Upper lobe of right lung (tissue), 1 donor: ENCODE results near the gene TPST2. TPM values are rescaled to one million over a fixed set of nuclear protein-coding genes. Genes with fewer than 3 reads are reported as not detected.

ENCODE experiments used
- ATAC-seq: fragments of 200-7000 bp; cut with Tn5 transposase; one replicate; pipeline ENCODE4 v1.9.1; 2020; ENCODE audit warnings: mild to moderate bottlenecking, moderate library complexity
- DNase-seq: peaks from one replicate; pipeline ENCODE4 v3.0.0-alpha.2; 2020
- H3K27ac ChIP-seq: fragments of 200-600 bp; one replicate; pipeline ENCODE4 v1.8.0; 2022
- H3K27me3 ChIP-seq: fragments of 200-600 bp; one replicate; pipeline ENCODE4 v1.8.0; 2022; ENCODE audit warnings: mild to moderate bottlenecking
- H3K36me3 ChIP-seq: fragments of 200-600 bp; one replicate; pipeline ENCODE4 v1.8.0; 2022
- H3K4me1 ChIP-seq: fragments of 200-600 bp; one replicate; pipeline ENCODE4 v1.8.0; 2022
- H3K4me3 ChIP-seq: fragments of 200-600 bp; one replicate; pipeline ENCODE4 v1.8.0; 2022; ENCODE audit warnings: mild to moderate bottlenecking
- H3K9me3 ChIP-seq: fragments of 200-600 bp; one replicate; pipeline ENCODE4 v1.8.0; 2022
- CTCF ChIP-seq: fragments of 200-600 bp; IDR thresholded peaks from one replicate; pipeline ENCODE4 v1.8.0; 2022; ENCODE audit warnings: antibody characterized with exemption
- intact Hi-C: fragments of 100-400 bp; cut with DNase I; formaldehyde crosslinking; loops from one replicate; pipeline ENCODE4 v1.11.0; 2022
- total RNA-seq: library from RNA; stranded (reverse); fragmentation: NEBNext Ultra II Directional; extraction: Animal tissue kit (Norgen Biotek cat#: 25700); gene quantifications from one replicate; pipeline ENCODE4 v1.2.1, GENCODE V29; 2021
- donor health status: DM: no; HTN: yes; CAD: no; lungs with severe emphysema.

The TPST2 gene
- total RNA-seq, 1 donor from 2014 or later: 83.1 TPM

GRCh38 chr22:26567610-26568009 lies 22.3 kb downstream of the TPST2 start:
- no peak for TF ChIP-seq CTCF
- H3K4me1 ChIP-seq: peaks cover 25% of the 10 kb centered on the region
- intact Hi-C loops: no loop called here
- no peak for ATAC-seq
- no peaks in the 10 kb centered on the region for H3K9me3 ChIP-seq
- no peaks in the 10 kb centered on the region for H3K27me3 ChIP-seq
- no peak overlapping the region for H3K4me3 ChIP-seq
- no peak for DNase-seq
- H3K27ac ChIP-seq: no peak overlapping the region
- peaks cover 8% of the 10 kb centered on the region for H3K36me3 ChIP-seq

DNA sequence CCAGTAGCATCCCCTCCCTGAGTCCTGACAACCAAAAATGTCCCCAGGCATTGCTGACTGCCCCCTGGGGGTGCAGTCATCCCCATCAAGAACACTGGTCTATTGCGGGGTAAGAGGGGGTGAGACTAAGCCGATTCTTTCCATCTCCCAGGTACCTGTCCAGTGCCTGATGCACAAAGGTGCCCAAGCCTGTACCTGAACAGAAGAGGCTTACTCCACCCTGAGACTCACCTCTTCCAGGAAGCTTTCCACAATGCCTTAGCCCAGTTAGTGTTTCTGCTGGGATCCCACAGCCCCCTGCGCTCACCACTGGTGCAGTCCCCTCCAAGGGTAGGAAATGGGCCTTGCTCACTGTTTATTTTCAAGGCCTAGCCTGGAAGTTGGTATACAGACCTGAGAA lies 22.9 kb downstream of the TPST2 start:
- Histone ChIP-seq H3K4me3 (no peak overlapping the region), H3K27me3 (no peaks in the 10 kb centered on the region), H3K36me3 (peaks cover 8% of the 10 kb centered on the region), H3K27ac (no peak overlapping the region), H3K9me3 (no peaks in the 10 kb centered on the region), H3K4me1 (peaks cover 25% of the 10 kb centered on the region)
- ATAC-seq: no peak
- intact Hi-C loops: no loop called here
- DNase-seq: no peak
- no peak for TF ChIP-seq CTCF

- Histone ChIP-seq H3K27ac (no peak overlapping the region), H3K9me3 (no peaks in the 10 kb centered on the region), H3K27me3 (no peaks in the 10 kb centered on the region), H3K36me3 (peaks cover 8% of the 10 kb centered on the region), H3K4me1 (peaks cover 20% of the 10 kb centered on the region), H3K4me3 (no peak overlapping the region)
- DNase-seq (no peak), ATAC-seq (no peak)
- intact Hi-C loops: no loop called here
- no peak for TF ChIP-seq CTCF
Measured at GRCh38 chr22:26565889-26566288, 24.0 kb downstream of the TPST2 start.

GRCh38 chr22:26565181-26565580 lies 24.8 kb downstream of the TPST2 start:
- no peak overlapping the region for H3K27ac ChIP-seq
- peaks cover 8% of the 10 kb centered on the region for H3K36me3 ChIP-seq
- intact Hi-C loops: no loop called here
- H3K9me3 ChIP-seq: no peaks in the 10 kb centered on the region
- no peak for TF ChIP-seq CTCF
- no peak for DNase-seq
- H3K4me3 ChIP-seq: no peak overlapping the region
- ATAC-seq: peak; percentile 12
- H3K4me1 ChIP-seq: peaks cover 14% of the 10 kb centered on the region
- H3K27me3 ChIP-seq: no peaks in the 10 kb centered on the region

GRCh38 chr22:26564672-26565071 lies 25.3 kb downstream of the TPST2 start:
- peaks cover 8% of the 10 kb centered on the region for H3K36me3 ChIP-seq
- H3K9me3 ChIP-seq: no peaks in the 10 kb centered on the region
- H3K4me3 ChIP-seq: no peak overlapping the region
- peaks cover 15% of the 10 kb centered on the region for H3K4me1 ChIP-seq
- no peak for TF ChIP-seq CTCF
- DNase-seq (no peak), ATAC-seq (no peak)
- no peaks in the 10 kb centered on the region for H3K27me3 ChIP-seq
- intact Hi-C loops: no loop called here
- H3K27ac ChIP-seq: no peak overlapping the region

DNA sequence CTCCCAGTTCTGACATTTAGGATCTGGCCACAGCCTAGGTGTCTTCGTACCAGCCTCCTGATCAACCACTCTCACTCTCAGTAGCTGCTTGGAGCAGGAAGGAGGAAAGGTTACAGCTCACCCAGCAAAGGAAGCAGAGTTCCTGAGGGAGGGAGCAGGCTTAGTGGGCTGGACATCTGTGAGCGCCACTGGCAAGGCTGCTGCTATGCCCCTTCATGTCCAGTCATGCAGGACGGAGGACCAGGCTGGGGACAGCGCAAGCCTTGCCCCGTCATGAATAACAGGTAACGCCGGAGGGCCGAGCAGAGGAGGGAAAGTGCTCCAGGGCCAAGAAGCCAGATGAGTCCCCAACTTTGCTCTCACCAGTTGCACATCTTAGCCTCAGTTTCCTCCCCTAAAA lies 25.8 kb downstream of the TPST2 start:
- no peak for ATAC-seq
- no peak for TF ChIP-seq CTCF
- no peak for DNase-seq
- Histone ChIP-seq H3K27me3 (no peaks in the 10 kb centered on the region), H3K36me3 (peaks cover 8% of the 10 kb centered on the region), H3K9me3 (no peaks in the 10 kb centered on the region), H3K4me3 (no peak overlapping the region), H3K4me1 (peaks cover 17% of the 10 kb centered on the region), H3K27ac (no peak overlapping the region)
- intact Hi-C loops: no loop called here
